ENCODE measurements around the gene FOXP3.
"Not testable (repeated sequence)": the region's sequence is repeated elsewhere in the genome, so short reads cannot be mapped to it uniquely, and the experiment has no call there.

Gene FOXP3

GRCh38 chrX:49309401-49309981, 45.0 kb upstream of the FOXP3 start:
- Histone ChIP-seq H2AFZ (ENCODE audit: low read length) (no peak overlapping the region), H3K36me3 (replicated peaks; ENCODE audit: insufficient read depth, low read length) (no peaks in the 10 kb centered on the region), H3K79me2 (ENCODE audit: low read length) (no peaks in the 10 kb centered on the region), H3K27me3 (replicated peaks; ENCODE audit: insufficient read depth, low read length) (no peaks in the 10 kb centered on the region), H3K9ac (ENCODE audit: low read length) (no peak overlapping the region), H3F3A (ENCODE audit: insufficient read depth, low read length) (no peaks in the 10 kb centered on the region), H3K4me3 (ENCODE audit: low read length) (no peak overlapping the region), H3K4me2 (ENCODE audit: low read depth, low read length) (no peak overlapping the region; the same call in 1 of the 2 replicates), H3K4me1 (ENCODE audit: low read length) (no peaks in the 10 kb centered on the region), H3K9me3 (replicated peaks; ENCODE audit: insufficient read depth, low read length) (no peaks in the 10 kb centered on the region), H4K20me1 (ENCODE audit: insufficient read depth, low read length) (no peaks in the 10 kb centered on the region), H3K9me2 (replicated peaks; ENCODE audit: insufficient read depth, low read length) (no peaks in the 10 kb centered on the region), H3K27ac (ENCODE audit: low read length) (no peak overlapping the region)
- TF ChIP-seq EZH2phosphoT487 (IDR thresholded peaks at IDR 0.05; ENCODE audit: low read length) (no peak), CTCF (IDR thresholded peaks at IDR 0.05; ENCODE audit: low read length) (no peak), EZH2 (optimal IDR thresholded peaks at IDR 0.05; ENCODE audit: low read depth, low read length) (no peak)
- no peak for DNase-seq

GRCh38 chrX:49308604-49309269, 44.2 kb upstream of the FOXP3 start:
- H2AFZ ChIP-seq (ENCODE audit: low read length) = no peak overlapping the region
- DNase-seq = no peak
- no peak overlapping the region for H3K9ac ChIP-seq (ENCODE audit: low read length)
- no peaks in the 10 kb centered on the region for H3K9me2 ChIP-seq (replicated peaks; ENCODE audit: insufficient read depth, low read length)
- H3K9me3 ChIP-seq (replicated peaks; ENCODE audit: insufficient read depth, low read length) = no peaks in the 10 kb centered on the region
- H3K36me3 ChIP-seq (replicated peaks; ENCODE audit: insufficient read depth, low read length) = no peaks in the 10 kb centered on the region
- H3K4me2 ChIP-seq (ENCODE audit: low read depth, low read length) = peak overlapping the region; percentile 32; the same call in 1 of the 2 replicates
- no peak overlapping the region for H3K27ac ChIP-seq (ENCODE audit: low read length)
- H3K4me1 ChIP-seq (ENCODE audit: low read length) = no peaks in the 10 kb centered on the region
- no peaks in the 10 kb centered on the region for H3K27me3 ChIP-seq (replicated peaks; ENCODE audit: insufficient read depth, low read length)
- no peaks in the 10 kb centered on the region for H3F3A ChIP-seq (ENCODE audit: insufficient read depth, low read length)
- H4K20me1 ChIP-seq (ENCODE audit: insufficient read depth, low read length) = no peaks in the 10 kb centered on the region
- TF ChIP-seq EZH2phosphoT487 (IDR thresholded peaks at IDR 0.05; ENCODE audit: low read length) = no peak
- H3K79me2 ChIP-seq (ENCODE audit: low read length) = no peaks in the 10 kb centered on the region
- H3K4me3 ChIP-seq (ENCODE audit: low read length) = no peak overlapping the region

GRCh38 chrX:49307775-49308174, 43.3 kb upstream of the FOXP3 start:
- H3K79me2 ChIP-seq (ENCODE audit: low read length); H3K9me3 ChIP-seq (replicated peaks; ENCODE audit: insufficient read depth, low read length); H3K4me1 ChIP-seq (ENCODE audit: low read length); H3K9me2 ChIP-seq (replicated peaks; ENCODE audit: insufficient read depth, low read length); H4K20me1 ChIP-seq (ENCODE audit: insufficient read depth, low read length); H3F3A ChIP-seq (ENCODE audit: insufficient read depth, low read length); H2AFZ ChIP-seq (ENCODE audit: low read length); H3K27ac ChIP-seq (ENCODE audit: low read length); H3K9ac ChIP-seq (ENCODE audit: low read length); H3K4me2 ChIP-seq (ENCODE audit: low read depth, low read length); H3K4me3 ChIP-seq (ENCODE audit: low read length); DNase-seq; H3K36me3 ChIP-seq (replicated peaks; ENCODE audit: insufficient read depth, low read length); H3K27me3 ChIP-seq (replicated peaks; ENCODE audit: insufficient read depth, low read length): not testable (repeated sequence)

GRCh38 chrX:49303346-49303745, 38.8 kb upstream of the FOXP3 start, which contains the start of gene GAGE10:
Gene GAGE10 (plus strand): TSS chrX:49303646. CDS start chrX:49304860, 1,214 bp downstream.
- no peaks in the 10 kb centered on the region for H3K4me1 ChIP-seq (ENCODE audit: low read length)
- no peaks in the 10 kb centered on the region for H3K27me3 ChIP-seq (replicated peaks; ENCODE audit: insufficient read depth, low read length)
- H3K27ac ChIP-seq (ENCODE audit: low read length) = no peak within 1 kb of the TSS
- H3K9me3 ChIP-seq (replicated peaks; ENCODE audit: insufficient read depth, low read length) = no peaks in the 10 kb centered on the region
- H3K9ac ChIP-seq (ENCODE audit: low read length) = no peak within 1 kb of the TSS
- H3K4me3 ChIP-seq (ENCODE audit: low read length) = no peak within 1 kb of the TSS
- no peak for TF ChIP-seq CTCF (IDR thresholded peaks at IDR 0.05; ENCODE audit: low read length)
- TF ChIP-seq EZH2phosphoT487 (IDR thresholded peaks at IDR 0.05; ENCODE audit: low read length) = no peak
- no peak for TF ChIP-seq EZH2 (optimal IDR thresholded peaks at IDR 0.05; ENCODE audit: low read depth, low read length)
- H3K79me2 ChIP-seq (ENCODE audit: low read length) = no peaks in the 10 kb centered on the region
- no peaks in the 10 kb centered on the region for H4K20me1 ChIP-seq (ENCODE audit: insufficient read depth, low read length)
- H3K4me2 ChIP-seq (ENCODE audit: low read depth, low read length) = no peak within 1 kb of the TSS
- no peaks in the 10 kb centered on the region for H3K36me3 ChIP-seq (replicated peaks; ENCODE audit: insufficient read depth, low read length)
- H3F3A ChIP-seq (ENCODE audit: insufficient read depth, low read length) = no peaks in the 10 kb centered on the region
- H2AFZ ChIP-seq (ENCODE audit: low read length) = no peak within 1 kb of the TSS
- no peak for DNase-seq
- no peaks in the 10 kb centered on the region for H3K9me2 ChIP-seq (replicated peaks; ENCODE audit: insufficient read depth, low read length)

Measured in MM.1S (cell line).